Aorta (tissue), 5 donors: ENCODE data around the gene RAD23A. TPM values are rescaled to one million over a fixed set of nuclear protein-coding genes. Genes with fewer than 3 reads are reported as not detected.
A peak's percentile ranks its signal among the peaks of the same experiment; 100 is the strongest.
"Not testable (repeated sequence)": the region's sequence is repeated elsewhere in the genome, so short reads cannot be mapped to it uniquely, and the experiment has no call there.

Experiments used
- ATAC-seq: fragments of 200-7000 bp; cut with Tn5 transposase; one replicate; pipeline ENCODE4 v1.9.1; 2022; ENCODE audit warnings: moderate library complexity; ENCODE audit not compliant: low FRiP score
- DNase-seq, 2 donors: peaks; one replicate each; pipeline ENCODE4 v3.0.0-alpha.2; 2020
- H3K27ac ChIP-seq, 2 donors: one replicate each; pipeline ENCODE4 v1.5.1; 2013; ENCODE audit warnings: low read length in 2 of 2, mild to moderate bottlenecking in 2 of 2, moderate library complexity in 2 of 2, control low read depth in 1 of 2, inconsistent platforms in 1 of 2, low read depth in 1 of 2
- H3K27me3 ChIP-seq, 2 donors: one replicate each; pipeline ENCODE4 v1.6.1; 2013; ENCODE audit warnings: control low read depth in 1 of 2, low read length in 1 of 2, mild to moderate bottlenecking in 1 of 2, moderate library complexity in 1 of 2; ENCODE audit not compliant: insufficient read depth in 2 of 2, control insufficient read depth in 1 of 2
- H3K36me3 ChIP-seq, 2 donors: one replicate each; pipeline ENCODE4 v1.6.1; 2013; ENCODE audit warnings: control low read depth in 1 of 2, low read length in 1 of 2, mild to moderate bottlenecking in 1 of 2; ENCODE audit not compliant: insufficient read depth in 2 of 2, control insufficient read depth in 1 of 2
- H3K4me1 ChIP-seq, 2 donors: one replicate each; pipeline ENCODE4 v1.6.1; 2013; ENCODE audit warnings: low read length in 2 of 2, control low read depth in 1 of 2, mild to moderate bottlenecking in 1 of 2, moderate library complexity in 1 of 2; ENCODE audit not compliant: insufficient read depth in 2 of 2, control insufficient read depth in 1 of 2
- H3K4me3 ChIP-seq, 2 donors: one replicate each; pipeline ENCODE4 v1.5.1; 2013; ENCODE audit warnings: low read length in 2 of 2, control low read depth in 1 of 2, mild to moderate bottlenecking in 1 of 2
- H3K9me3 ChIP-seq: one replicate; pipeline ENCODE4 v1.6.1; 2013; ENCODE audit warnings: mild to moderate bottlenecking, low read length; ENCODE audit not compliant: control insufficient read depth
- WGBS, 2 donors: extraction: QIAGEN DNeasy Blood & Tissue Kit; methylation state at CpG; one replicate each; pipeline ENCODE4 v1.1.7; 2013; 5-methylcytosine and 5-hydroxymethylcytosine counted together
- intact Hi-C, 2 donors: fragments of 100-400 bp; cut with DNase I; formaldehyde crosslinking; loops; one replicate each; pipeline versions ENCODE4 v1.14.2 to v1.15.0; 2022
- polyA plus RNA-seq, 2 donors: library from polyadenylated mRNA; stranded (reverse); fragments of 200-250 nt; gene quantifications; one replicate each; pipeline ENCODE4 v1.2.3, GENCODE V29; 2013
- total RNA-seq, 2 donors: library from RNA; stranded (reverse); fragmentation: NEBNext Ultra II Directional; extraction: Animal tissue kit (Norgen Biotek cat#: 25700); gene quantifications; one replicate each; pipeline ENCODE4 v1.2.1, GENCODE V29; 2021
- donor health status: healthy with polysubstance abuse.
- donor health status: Bipolar disorder and iron deficiency.
- donor health status: DM: no; HTN: no; CAD: no.
- donor health status: DM: no; HTN: no; CAD: no.
- donor health status: DM: yes; HTN: yes; CAD: no.

RAD23A gene
- total and polyA plus RNA-seq, 4 donors, result 72.4 to 154 (median 93.5) TPM

GRCh38 chr19:12952488-12953137 is 7.0 kb downstream of the RAD23A start:
- ATAC-seq (peak; percentile 49), DNase-seq (peak; percentile 68 to 86)
- no peak overlapping the region for H3K4me3 ChIP-seq

GRCh38 chr19:12953138-12953798 is 7.6 kb downstream of the RAD23A start:
- no peaks in the 10 kb centered on the region for H3K27me3 ChIP-seq
- peak; percentile 73 to 87 for DNase-seq
- no peak overlapping the region for H3K4me3 ChIP-seq
- peaks cover 0 to 12% of the 10 kb centered on the region in 2 donors for H3K36me3 ChIP-seq
- no peaks in the 10 kb centered on the region for H3K4me1 ChIP-seq
- no peaks in the 10 kb centered on the region for H3K9me3 ChIP-seq
- H3K27ac ChIP-seq, result peak overlapping the region; percentile 33 to 97
- intact Hi-C loops, result no loop called here
- ATAC-seq, result no peak
- 20 to 24% methylated on average over 11 of the region's 11 CpGs for WGBS, 2 donors

More at GRCh38 chr19:12952488-12953137, 7.0 kb downstream of the RAD23A start:
- Histone ChIP-seq H3K4me1 (no peaks in the 10 kb centered on the region), H3K27ac (peak overlapping the region; percentile 7 to 69), H3K9me3 (no peaks in the 10 kb centered on the region), H3K36me3 (peaks cover 0 to 13% of the 10 kb centered on the region in 2 donors), H3K27me3 (no peaks in the 10 kb centered on the region)
- 22 to 36% methylated on average over 12 of the region's 12 CpGs for WGBS, 2 donors
- intact Hi-C loops, result no loop called here

GRCh38 chr19:12953799-12954611 is 8.3 kb downstream of the RAD23A start:
- DNase-seq, result no peak
- no peaks in the 10 kb centered on the region for H3K27me3 ChIP-seq
- intact Hi-C loops, result no loop called here
- H3K4me1 ChIP-seq, result no peaks in the 10 kb centered on the region
- peaks cover 0 to 9% of the 10 kb centered on the region in 2 donors for H3K36me3 ChIP-seq
- peak overlapping the region; percentile 33 to 97 for H3K27ac ChIP-seq
- ATAC-seq, result no peak
- no peak overlapping the region for H3K4me3 ChIP-seq
- WGBS, 2 donors, result 45 to 55% methylated on average over 11 to 12 of the region's 12 CpGs
- no peaks in the 10 kb centered on the region for H3K9me3 ChIP-seq

DNA sequence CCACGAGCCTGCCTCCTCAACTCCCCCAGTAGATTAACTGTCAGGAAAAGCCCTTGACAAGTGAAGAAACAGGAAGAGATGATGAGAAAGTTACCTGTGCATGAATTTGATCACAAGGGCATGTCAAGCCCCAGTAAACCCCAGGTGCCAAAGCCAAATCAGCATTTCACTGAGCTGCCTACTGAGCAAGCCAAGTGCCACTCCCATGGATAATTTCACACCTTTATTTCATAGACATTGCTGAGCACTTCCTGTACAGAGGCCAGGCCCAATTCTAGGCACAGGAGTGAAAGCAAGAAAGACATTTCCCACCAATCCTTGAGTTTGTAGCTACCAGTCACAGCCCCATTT is 8.9 kb downstream of the RAD23A start:
- Histone ChIP-seq H3K9me3 (no peaks in the 10 kb centered on the region), H3K36me3 (peaks cover 0 to 4% of the 10 kb centered on the region in 2 donors), H3K4me3 (no peak overlapping the region), H3K27ac (peak overlapping the region in 1 of 2 donors; percentile 28), H3K4me1 (no peaks in the 10 kb centered on the region), H3K27me3 (no peaks in the 10 kb centered on the region)
- intact Hi-C loops, result no loop called here
- DNase-seq, result no peak
- ATAC-seq, result no peak
- WGBS, 2 donors, result 11 to 13% methylated on average over 1 of the region's 1 CpG

DNA sequence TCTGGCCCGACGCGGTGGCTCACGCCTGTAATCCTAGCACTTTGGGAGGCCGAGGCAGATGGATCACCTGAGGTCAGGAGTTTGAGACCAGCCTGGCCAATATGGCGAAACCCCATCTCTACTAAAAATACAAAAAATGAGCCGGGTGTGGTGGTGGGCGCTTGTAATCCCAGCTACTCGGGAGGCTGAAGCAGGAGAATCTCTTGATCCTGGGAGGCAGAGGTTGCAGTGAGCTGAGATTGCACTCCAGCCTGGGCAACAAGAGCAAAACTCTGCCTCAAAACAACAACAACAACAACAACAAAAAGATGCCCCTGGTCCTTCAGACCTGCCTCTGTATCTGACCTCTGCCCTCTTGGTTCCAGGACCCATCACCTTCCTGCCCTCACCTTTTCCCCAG is 9.9 kb downstream of the RAD23A start:
- H3K27ac ChIP-seq, H3K27me3 ChIP-seq, intact Hi-C loops, DNase-seq, ATAC-seq, H3K4me3 ChIP-seq, H3K9me3 ChIP-seq, H3K36me3 ChIP-seq, H3K4me1 ChIP-seq: not testable (repeated sequence)
- 91 to 92% methylated on average over 9 of the region's 9 CpGs for WGBS, 2 donors

GRCh38 chr19:12955996-12956395 is 10.3 kb downstream of the RAD23A start:
- 65 to 66% methylated on average over 12 of the region's 12 CpGs for WGBS, 2 donors
- Histone ChIP-seq H3K27ac (no peak overlapping the region), H3K9me3 (no peaks in the 10 kb centered on the region), H3K4me1 (no peaks in the 10 kb centered on the region), H3K36me3 (peaks cover 0 to 2% of the 10 kb centered on the region in 2 donors), H3K27me3 (no peaks in the 10 kb centered on the region), H3K4me3 (no peak overlapping the region)
- ATAC-seq (no peak), DNase-seq (no peak)
- intact Hi-C loops, result no loop called here

GRCh38 chr19:12956446-12957388 is 11.1 kb downstream of the RAD23A start, which contains the start of gene GADD45GIP1:
Gene GADD45GIP1 (minus strand): TSS chr19:12957223. CDS start chr19:12957212, 11 bp downstream.
- no peaks in the 10 kb centered on the region for H3K4me1 ChIP-seq

More at GRCh38 chr19:12956446-12957388, 11.1 kb downstream of the RAD23A start, which contains the start of gene GADD45GIP1:
- H3K9me3 ChIP-seq, result no peaks in the 10 kb centered on the region
- ATAC-seq (peak; percentile 92), DNase-seq (peak; percentile 87 to 92)
- no peaks in the 10 kb centered on the region for H3K27me3 ChIP-seq
- H3K4me3 ChIP-seq, result peak within 1 kb of the TSS; percentile 78 to 90
- intact Hi-C loops, result no loop called here
- H3K27ac ChIP-seq, result peak within 1 kb of the TSS; percentile 18 to 34
- H3K36me3 ChIP-seq, result peaks cover 0 to 2% of the 10 kb centered on the region in 2 donors
- 4 to 6% methylated on average over 83 to 84 of the region's 84 CpGs for WGBS, 2 donors
